Measurements from ENCODE around the gene ETFDH. TPM values are rescaled to one million over a fixed set of nuclear protein-coding genes. Genes with fewer than 3 reads are reported as not detected.
"Not testable (repeated sequence)": the region's sequence is repeated elsewhere in the genome, so short reads cannot be mapped to it uniquely, and the experiment has no call there.

The ETFDH gene
- polyA plus RNA-seq (ENCODE audit: insufficient read length in 3 of 3), result 10 to 100 TPM; 26.6 to 34.4 (median 34.0) TPM
- long read RNA-seq, donor 1, transcript ETFDH-206 (13 exons, 3,282 nt), result major isoform, 5 of 80 reads
- long read RNA-seq, donor 1, partial matches to known transcripts, result 74 of 80 reads
- long read RNA-seq, donor 1, other reads (novel, unspliced or antisense), result 0 of 80 reads
- long read RNA-seq, donor 2, transcript ETFDH-206 (13 exons, 3,282 nt), result major isoform, 8 of 79 reads
- long read RNA-seq, donor 2, partial matches to known transcripts, result 70 of 79 reads
- long read RNA-seq, donor 2, other reads (novel, unspliced or antisense), result 0 of 79 reads
- long read RNA-seq, donor 3, partial matches to known transcripts, result 11 of 42 reads
- long read RNA-seq, donor 3, other reads (novel, unspliced or antisense), result 28 of 42 reads
- long read RNA-seq, donor 4, transcript ETFDH-206 (13 exons, 3,282 nt), result major isoform, 7 of 62 reads
- long read RNA-seq, donor 4, partial matches to known transcripts, result 55 of 62 reads
- long read RNA-seq, donor 4, other reads (novel, unspliced or antisense), result 0 of 62 reads
- long read RNA-seq, donor 5, partial matches to known transcripts, result 0 of 1 reads
- long read RNA-seq, donor 5, other reads (novel, unspliced or antisense), result 0 of 1 reads
- long read RNA-seq, donor 6, transcript ETFDH-206 (13 exons, 3,282 nt), result major isoform, 5 of 86 reads
- long read RNA-seq, donor 6, partial matches to known transcripts, result 81 of 86 reads
- long read RNA-seq, donor 6, other reads (novel, unspliced or antisense), result 0 of 86 reads
- long read RNA-seq, donor 7, transcript ETFDH-206 (13 exons, 3,282 nt), result major isoform, 7 of 75 reads
- long read RNA-seq, donor 7, partial matches to known transcripts, result 67 of 75 reads
- long read RNA-seq, donor 7, other reads (novel, unspliced or antisense), result 0 of 75 reads
- long read RNA-seq, donor 8, partial matches to known transcripts, result 16 of 33 reads
- long read RNA-seq, donor 8, other reads (novel, unspliced or antisense), result 13 of 33 reads
- long read RNA-seq, donor 9, transcript ETFDH-206 (13 exons, 3,282 nt), result major isoform, 8 of 84 reads
- long read RNA-seq, donor 9, partial matches to known transcripts, result 33 of 84 reads
- long read RNA-seq, donor 9, other reads (novel, unspliced or antisense), result 40 of 84 reads
- long read RNA-seq, donor 10, transcript ETFDH-206 (13 exons, 3,282 nt), result major isoform, 7 of 47 reads
- long read RNA-seq, donor 10, partial matches to known transcripts, result 39 of 47 reads
- long read RNA-seq, donor 10, other reads (novel, unspliced or antisense), result 0 of 47 reads
- long read RNA-seq, donor 11, partial matches to known transcripts, result 0 of 24 reads
- long read RNA-seq, donor 11, other reads (novel, unspliced or antisense), result 20 of 24 reads
- long read RNA-seq, donor 12, transcript ETFDH-206 (13 exons, 3,282 nt), result major isoform, 14 of 99 reads
- long read RNA-seq, donor 12, partial matches to known transcripts, result 83 of 99 reads
- long read RNA-seq, donor 12, other reads (novel, unspliced or antisense), result 0 of 99 reads
- long read RNA-seq, donor 13, partial matches to known transcripts, result 27 of 57 reads
- long read RNA-seq, donor 13, other reads (novel, unspliced or antisense), result 29 of 57 reads
- long read RNA-seq, donor 14, partial matches to known transcripts, result 76 of 83 reads
- long read RNA-seq, donor 14, other reads (novel, unspliced or antisense), result 0 of 83 reads
- long read RNA-seq, donor 15, transcript ETFDH-206 (13 exons, 3,282 nt), result major isoform, 5 of 128 reads
- long read RNA-seq, donor 15, partial matches to known transcripts, result 122 of 128 reads
- long read RNA-seq, donor 15, other reads (novel, unspliced or antisense), result 0 of 128 reads
- long read RNA-seq, donor 16, partial matches to known transcripts, result 44 of 49 reads
- long read RNA-seq, donor 16, other reads (novel, unspliced or antisense), result 0 of 49 reads

- DNase-seq, result peak; percentile 99
Measured at GRCh38 chr4:158671915-158672806, at the start of gene ETFDH. Gene ETFDH (plus strand): TSS chr4:158672296. CDS start chr4:158672457, 161 bp downstream.

GRCh38 chr4:158624889-158625478 is 47.1 kb upstream of the ETFDH start:
- DNase-seq, result peak; percentile 38

GRCh38 chr4:158625544-158625943 is 46.6 kb upstream of the ETFDH start:
- no peak for DNase-seq

GRCh38 chr4:158630893-158631292 is 41.2 kb upstream of the ETFDH start:
- no peak for DNase-seq

- no peak for DNase-seq
Measured at GRCh38 chr4:158636619-158637018, 35.5 kb upstream of the ETFDH start.

GRCh38 chr4:158644356-158644755 is 27.7 kb upstream of the ETFDH start:
- DNase-seq, result no peak

- no peak for DNase-seq
Measured at GRCh38 chr4:158644760-158645159, 27.3 kb upstream of the ETFDH start.

GRCh38 chr4:158649111-158649680 is 22.9 kb upstream of the ETFDH start:
- DNase-seq, result no peak

GRCh38 chr4:158652920-158653319 is 19.2 kb upstream of the ETFDH start:
- DNase-seq, result no peak

GRCh38 chr4:158656439-158656838 is 15.7 kb upstream of the ETFDH start:
- DNase-seq, result no peak

GRCh38 chr4:158657291-158657690 is 14.8 kb upstream of the ETFDH start:
- no peak for DNase-seq

- DNase-seq, result not testable (repeated sequence)
Measured at GRCh38 chr4:158663255-158663654, 8.8 kb upstream of the ETFDH start.

GRCh38 chr4:158663707-158664625 is 8.1 kb upstream of the ETFDH start:
- DNase-seq, result not testable (repeated sequence)

GRCh38 chr4:158664806-158665205 is 7.3 kb upstream of the ETFDH start:
- no peak for DNase-seq

- no peak for DNase-seq
Measured at GRCh38 chr4:158666892-158667291, 5.2 kb upstream of the ETFDH start.

GRCh38 chr4:158667651-158668198 is 4.4 kb upstream of the ETFDH start:
- DNase-seq, result no peak

- no peak for DNase-seq
Measured at GRCh38 chr4:158669310-158669709, 2.8 kb upstream of the ETFDH start.
